GM18951 (cell line): ENCODE results near the gene MON2.

Experiments used
- POLR2A ChIP-seq: IDR thresholded peaks from 4 replicates; pipeline ENCODE4 v1.6.1; 2011; ENCODE audit warnings: mild to moderate bottlenecking; ENCODE audit not compliant: insufficient read length, insufficient read depth; ENCODE audit errors: extremely low read depth
- in situ Hi-C: fragments of 300-500 bp; cut with MboI; formaldehyde crosslinking; loops from one replicate; pipeline ENCODE4 v1.12.0; 2022; ENCODE audit warnings: low sequenced_read_pairs, mixed read lengths, inconsistent platforms; ENCODE audit not compliant: unreplicated experiment

Gene MON2

GRCh38 chr12:62601765-62602164 lies 135.1 kb downstream of the MON2 start:
- in situ Hi-C loops = no loop called here
- no peak for TF ChIP-seq POLR2A

- TF ChIP-seq POLR2A = peak; percentile 79
- in situ Hi-C loops = no loop called here
Measured at GRCh38 chr12:62602255-62603060, 135.8 kb downstream of the MON2 start.

GRCh38 chr12:62603061-62603810 lies 136.6 kb downstream of the MON2 start:
- in situ Hi-C loops = no loop called here
- peak; percentile 57 for TF ChIP-seq POLR2A

GRCh38 chr12:62603811-62604098 lies 137.1 kb downstream of the MON2 start:
- in situ Hi-C loops = no loop called here
- TF ChIP-seq POLR2A = no peak

- no peak for TF ChIP-seq POLR2A
- in situ Hi-C loops = no loop called here
Measured at GRCh38 chr12:62604373-62604772, 137.7 kb downstream of the MON2 start.

- in situ Hi-C loops = no loop called here
- no peak for TF ChIP-seq POLR2A
Measured at GRCh38 chr12:62604871-62605270, 138.2 kb downstream of the MON2 start.

GRCh38 chr12:62605981-62606380 lies 139.4 kb downstream of the MON2 start:
- TF ChIP-seq POLR2A = no peak
- in situ Hi-C loops = no loop called here

GRCh38 chr12:62606654-62607053 lies 140.0 kb downstream of the MON2 start:
- TF ChIP-seq POLR2A = no peak
- in situ Hi-C loops = no loop called here

- in situ Hi-C loops = no loop called here
- TF ChIP-seq POLR2A = no peak
Measured at GRCh38 chr12:62613081-62613480, 146.5 kb downstream of the MON2 start.

GRCh38 chr12:62618319-62618718 lies 151.7 kb downstream of the MON2 start:
- TF ChIP-seq POLR2A = no peak
- in situ Hi-C loops = no loop called here

- TF ChIP-seq POLR2A = no peak
- in situ Hi-C loops = no loop called here
Measured at GRCh38 chr12:62618930-62619329, 152.3 kb downstream of the MON2 start.

- TF ChIP-seq POLR2A = no peak
- in situ Hi-C loops = no loop called here
Measured at GRCh38 chr12:62621101-62621638, 154.5 kb downstream of the MON2 start.

- in situ Hi-C loops = no loop called here
- no peak for TF ChIP-seq POLR2A
Measured at GRCh38 chr12:62622177-62622576, 155.6 kb downstream of the MON2 start.

GRCh38 chr12:62625228-62625627 lies 158.6 kb downstream of the MON2 start:
- no peak for TF ChIP-seq POLR2A
- in situ Hi-C loops = no loop called here
